ENCODE results near the gene P2RX1.
"Not testable (repeated sequence)": the region's sequence is repeated elsewhere in the genome, so short reads cannot be mapped to it uniquely, and the experiment has no call there.

Gene P2RX1

GRCh38 chr17:3951420-3951819, 35.2 kb upstream of the P2RX1 start:
- no peak for DNase-seq (ENCODE audit: low spot score)

- no peak for DNase-seq (ENCODE audit: low spot score)
Observed at GRCh38 chr17:3951003-3951402, 34.7 kb upstream of the P2RX1 start.

DNA sequence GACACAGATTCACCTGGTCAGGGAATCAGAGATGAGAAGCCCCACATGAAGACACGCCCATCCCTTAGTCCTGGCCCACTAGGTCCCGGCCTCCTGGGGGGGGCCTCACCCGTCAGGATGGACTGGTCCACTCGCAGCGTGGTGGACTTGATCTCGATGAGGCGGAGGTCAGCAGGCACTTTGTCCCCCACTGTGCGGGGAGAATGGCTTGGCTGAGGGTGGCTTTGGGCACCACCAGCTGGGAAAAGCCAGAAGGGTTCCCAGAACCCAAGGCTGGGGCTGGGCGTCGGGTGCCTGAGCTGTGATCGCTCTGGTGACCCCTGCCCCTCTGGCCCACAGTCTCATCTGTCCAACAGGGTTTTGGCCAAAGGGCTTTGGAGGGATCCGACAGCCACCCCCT, 34.3 kb upstream of the P2RX1 start:
- no peak for DNase-seq (ENCODE audit: low spot score)

- DNase-seq (ENCODE audit: low spot score), result no peak
Observed at GRCh38 chr17:3949418-3949817, 33.2 kb upstream of the P2RX1 start.

GRCh38 chr17:3948551-3948950, 32.3 kb upstream of the P2RX1 start:
- DNase-seq (ENCODE audit: low spot score), result not testable (repeated sequence)

GRCh38 chr17:3947318-3947810, 31.1 kb upstream of the P2RX1 start:
- DNase-seq (ENCODE audit: low spot score), result no peak

DNA sequence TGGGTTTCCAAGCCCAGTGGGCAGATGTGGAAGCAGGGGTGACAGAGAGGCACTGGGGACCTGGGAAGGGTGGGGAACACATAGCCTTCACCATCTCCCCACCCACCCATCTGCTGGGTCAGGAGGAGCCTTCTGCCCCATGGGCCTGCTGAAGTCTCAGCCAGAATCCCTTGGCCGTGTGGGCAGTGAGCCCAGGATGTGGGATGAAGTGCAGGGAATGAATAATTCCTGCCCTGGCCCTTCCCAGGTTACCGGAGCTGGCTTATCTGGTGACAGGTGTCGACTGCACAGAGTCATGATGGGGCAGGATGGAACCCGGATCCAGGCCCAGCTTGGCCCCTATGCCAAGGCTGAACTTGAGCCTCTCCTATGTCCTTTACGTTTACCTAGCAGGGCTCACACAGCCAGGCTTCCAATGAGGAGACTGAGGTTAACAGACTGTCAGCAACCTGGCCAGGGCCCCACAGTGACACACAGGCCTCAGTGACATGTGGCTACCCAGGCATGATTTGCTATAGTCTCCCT, 30.5 kb upstream of the P2RX1 start:
- DNase-seq (ENCODE audit: low spot score), result no peak

DNA sequence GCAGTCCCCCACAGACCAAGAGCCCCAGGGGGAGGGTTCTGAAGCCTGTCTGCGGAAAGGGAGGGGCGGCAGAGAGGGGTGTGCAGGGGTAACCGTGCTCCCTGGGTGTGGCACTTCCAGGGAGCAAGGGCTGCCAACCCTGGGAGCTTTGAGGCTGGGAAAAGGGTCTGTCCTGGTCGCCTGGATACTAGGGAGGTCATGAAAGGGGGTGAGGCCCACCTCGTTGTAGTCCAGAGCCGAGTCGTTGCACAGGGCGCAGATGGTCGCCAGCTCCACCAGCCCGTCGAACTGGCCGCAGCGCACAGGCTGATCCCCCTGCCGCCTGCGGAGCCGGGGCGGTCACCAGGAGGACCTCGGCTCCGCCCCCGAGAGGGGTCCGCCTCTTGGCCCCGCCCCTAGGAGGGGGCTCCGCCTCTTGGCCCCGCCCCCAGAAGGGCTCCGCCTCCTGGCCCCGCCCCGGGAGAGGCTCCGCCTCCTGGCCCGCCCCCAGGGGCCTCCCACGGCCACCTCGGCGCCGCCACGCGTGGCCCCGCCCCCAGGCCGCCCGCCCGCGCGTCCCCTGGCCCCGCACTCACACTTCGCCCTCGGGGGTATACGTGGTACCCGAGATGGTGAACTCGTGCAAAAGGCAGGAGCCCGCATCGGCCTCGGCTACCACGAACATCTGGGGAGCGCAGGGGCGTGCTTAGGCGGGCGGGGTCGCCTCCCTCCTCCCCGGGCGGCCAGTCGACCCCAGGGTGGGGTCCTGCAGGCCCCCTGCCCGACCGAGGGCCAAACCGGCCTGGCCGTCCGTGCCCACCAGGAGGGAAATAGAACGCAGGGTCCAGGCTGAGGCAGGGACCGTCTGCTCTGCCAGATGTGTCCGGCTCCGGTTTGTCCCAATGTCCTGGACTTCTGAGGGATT, 28.5 kb upstream of the P2RX1 start:
- peak; percentile 67 for DNase-seq (ENCODE audit: low spot score)

DNA sequence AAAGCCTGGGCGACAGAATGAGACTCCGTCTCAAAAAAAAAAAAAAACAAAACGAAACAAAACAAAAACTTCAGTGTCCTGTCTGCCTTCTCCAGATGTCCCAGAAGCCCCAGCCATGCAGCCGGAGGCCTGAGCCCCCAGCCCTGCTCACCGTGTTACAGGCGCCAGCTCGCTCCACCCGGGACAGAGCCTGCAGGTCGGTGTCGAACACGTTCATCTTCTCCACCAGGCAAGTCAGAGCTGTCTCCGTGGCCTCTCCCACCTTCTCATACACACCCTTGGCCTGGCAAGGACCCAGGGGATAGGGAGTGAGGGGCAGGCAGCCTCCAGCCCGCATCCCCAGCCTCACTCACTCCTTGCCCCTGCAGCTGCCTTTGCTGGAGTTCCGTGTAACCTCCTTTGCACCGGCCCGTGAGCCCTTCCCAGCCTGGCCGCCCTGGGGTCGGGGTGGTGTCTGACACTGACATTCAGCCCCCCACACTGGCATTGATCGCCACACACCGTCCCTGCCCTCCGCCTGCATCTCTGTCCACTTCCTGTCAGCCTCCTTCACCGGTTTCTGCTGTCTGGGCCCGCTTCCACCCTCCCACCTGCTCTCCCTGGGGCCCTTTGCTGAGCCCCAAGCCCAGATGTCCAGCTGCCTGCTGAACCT, 27.1 kb upstream of the P2RX1 start:
- no peak for DNase-seq (ENCODE audit: low spot score)

- DNase-seq (ENCODE audit: low spot score), result no peak
Observed at GRCh38 chr17:3940965-3941698, 24.9 kb upstream of the P2RX1 start.

DNA sequence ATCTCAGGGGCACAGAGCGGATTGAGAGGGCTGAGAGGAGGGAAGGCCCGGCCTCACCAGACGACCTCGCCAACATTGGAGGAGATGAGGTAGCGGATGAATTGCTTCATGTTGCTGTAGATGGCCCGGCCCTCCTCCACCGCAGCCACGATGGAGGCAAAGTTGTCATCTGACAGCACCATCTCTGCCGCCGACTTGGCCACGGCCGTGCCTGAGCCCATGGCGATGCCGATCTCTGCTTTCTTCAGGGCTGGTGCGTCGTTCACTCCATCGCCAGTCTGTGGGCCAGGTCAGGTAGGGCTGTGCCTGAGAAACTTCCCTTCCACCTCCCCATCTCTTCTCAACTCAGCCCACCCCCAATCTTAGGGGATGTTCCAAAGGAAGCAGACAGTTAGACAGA, 21.1 kb upstream of the P2RX1 start:
- DNase-seq (ENCODE audit: low spot score), result no peak

DNA sequence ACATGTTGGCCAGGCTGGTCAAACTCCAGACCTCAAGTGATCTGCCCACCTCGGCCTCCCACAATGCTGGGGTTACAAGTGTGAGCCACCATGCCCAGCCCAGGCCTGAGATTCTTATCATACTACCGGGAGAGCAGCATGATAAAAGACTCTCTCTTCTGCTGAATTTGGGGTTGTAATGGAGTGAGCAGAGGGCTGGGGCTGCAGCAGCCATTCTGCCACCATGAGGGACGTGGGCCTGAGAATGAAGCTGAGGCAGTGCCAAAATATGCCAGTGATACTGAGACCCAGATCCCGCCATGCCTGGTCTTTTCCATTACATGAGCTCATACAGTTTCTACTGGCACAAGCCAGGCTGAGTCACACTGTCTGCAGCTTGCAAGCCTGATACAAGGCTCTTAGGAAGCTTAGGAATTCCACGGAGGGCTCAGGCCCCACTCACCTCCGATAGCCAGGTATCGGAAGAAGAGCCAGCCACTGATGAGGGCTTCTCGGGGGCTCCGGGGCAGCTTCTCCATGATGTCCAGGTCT, 19.6 kb upstream of the P2RX1 start:
- DNase-seq (ENCODE audit: low spot score), result no peak

- DNase-seq (ENCODE audit: low spot score), result no peak
Observed at GRCh38 chr17:3935140-3935542, 18.9 kb upstream of the P2RX1 start.

- no peak for DNase-seq (ENCODE audit: low spot score)
Observed at GRCh38 chr17:3929764-3930163, 13.5 kb upstream of the P2RX1 start.

DNA sequence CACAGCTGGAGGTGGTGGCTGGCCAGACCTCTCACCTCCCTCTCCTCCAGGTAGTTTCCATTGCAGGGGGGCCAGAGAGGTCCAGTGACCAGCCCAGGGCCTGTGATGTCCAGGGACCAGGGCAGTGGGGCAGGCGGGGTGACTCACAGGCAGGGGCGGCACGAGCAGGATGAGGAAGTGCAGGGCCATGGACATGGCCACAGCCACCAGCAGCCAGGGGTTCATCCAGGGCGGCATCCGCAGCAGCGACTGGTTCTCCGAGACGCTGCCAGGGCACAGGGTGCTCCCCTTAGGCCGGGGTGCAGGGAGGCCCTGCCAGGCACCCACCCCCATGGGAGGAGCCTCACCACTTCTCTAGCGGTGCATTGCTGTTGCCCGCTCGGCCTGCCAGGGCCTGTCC, 12.9 kb upstream of the P2RX1 start:
- DNase-seq (ENCODE audit: low spot score), result no peak

GRCh38 chr17:3928406-3928805, 12.1 kb upstream of the P2RX1 start:
- no peak for DNase-seq (ENCODE audit: low spot score)

GRCh38 chr17:3927628-3928340, 11.5 kb upstream of the P2RX1 start:
- no peak for DNase-seq (ENCODE audit: low spot score)

GRCh38 chr17:3926860-3927627, 10.8 kb upstream of the P2RX1 start:
- no peak for DNase-seq (ENCODE audit: low spot score)

DNA sequence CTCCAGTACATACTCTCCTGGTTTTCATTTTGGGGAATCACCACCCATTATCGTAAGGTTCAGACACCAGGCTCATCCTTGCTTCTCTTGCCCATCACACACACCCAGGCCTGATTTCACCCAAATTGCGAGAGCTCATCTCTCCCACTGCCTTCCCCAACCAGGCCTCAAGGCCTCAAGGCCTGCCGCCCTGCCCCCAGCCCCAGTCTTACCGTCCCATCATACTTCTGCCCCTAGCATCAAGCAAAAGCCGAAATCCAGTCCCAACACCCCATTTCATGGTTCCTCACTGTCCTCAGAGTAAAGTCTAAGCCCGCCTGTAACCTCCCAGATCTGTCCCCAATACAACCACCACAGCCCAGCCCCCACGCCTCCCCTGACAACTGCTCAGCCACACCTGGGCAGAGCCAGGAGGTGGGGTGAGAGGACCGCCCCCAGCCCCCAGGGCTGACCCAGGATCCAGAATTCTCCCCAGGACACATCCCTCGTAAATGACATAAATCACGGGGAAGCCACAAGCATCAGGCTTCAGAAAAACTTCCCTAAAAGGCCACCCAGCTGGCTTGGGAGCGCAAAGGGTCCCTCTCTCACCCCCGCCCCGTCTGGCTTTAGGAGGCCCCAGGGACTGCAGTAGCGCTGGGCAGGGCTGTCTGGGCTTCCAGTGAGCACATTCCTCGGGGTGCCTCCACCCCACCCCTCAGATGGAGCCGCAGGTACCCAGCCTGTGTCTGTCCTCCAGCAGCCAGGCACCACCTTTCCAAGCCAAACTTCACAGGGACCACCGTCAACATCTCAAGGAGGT, 9.6 kb upstream of the P2RX1 start:
- DNase-seq (ENCODE audit: low spot score), result no peak
